Activated CD8-positive, alpha-beta memory T cell treated with anti-CD3 and anti-CD28 coated beads for 4 hours (primary cell): Measurements from ENCODE around the gene ADAMTSL1.

Experiments
- DNase-seq, 2 donors: peaks; one replicate each; pipeline ENCODE4 v3.0.0-alpha.2; 2020; ENCODE audit warnings: low read depth in 2 of 2

The ADAMTSL1 gene

GRCh38 chr9:18811171-18811570 is 337.2 kb downstream of the ADAMTSL1 start:
- DNase-seq = no peak

GRCh38 chr9:18819418-18819817 is 345.5 kb downstream of the ADAMTSL1 start:
- no peak for DNase-seq

GRCh38 chr9:18820566-18821095 is 346.7 kb downstream of the ADAMTSL1 start:
- no peak for DNase-seq

- DNase-seq = no peak
These were observed 347.8 kb downstream of the ADAMTSL1 start for GRCh38 chr9:18821788-18822187.

GRCh38 chr9:18822850-18823249 is 348.9 kb downstream of the ADAMTSL1 start:
- DNase-seq = no peak

GRCh38 chr9:18824095-18824666 is 350.2 kb downstream of the ADAMTSL1 start:
- no peak for DNase-seq

GRCh38 chr9:18825656-18826170 is 351.8 kb downstream of the ADAMTSL1 start:
- DNase-seq = no peak

GRCh38 chr9:18826248-18826647 is 352.3 kb downstream of the ADAMTSL1 start:
- no peak for DNase-seq

- no peak for DNase-seq
These were observed 355.1 kb downstream of the ADAMTSL1 start for GRCh38 chr9:18829066-18829465.

GRCh38 chr9:18829873-18830272 is 355.9 kb downstream of the ADAMTSL1 start:
- no peak for DNase-seq

GRCh38 chr9:18834740-18835361 is 360.9 kb downstream of the ADAMTSL1 start:
- no peak for DNase-seq

GRCh38 chr9:18837402-18837801 is 363.4 kb downstream of the ADAMTSL1 start:
- no peak for DNase-seq

GRCh38 chr9:18847576-18848275 is 373.8 kb downstream of the ADAMTSL1 start:
- no peak for DNase-seq

- DNase-seq = no peak
These were observed 374.7 kb downstream of the ADAMTSL1 start for GRCh38 chr9:18848657-18849056.

- DNase-seq = no peak
These were observed 375.3 kb downstream of the ADAMTSL1 start for GRCh38 chr9:18849270-18849669.

- DNase-seq = no peak
These were observed 376.1 kb downstream of the ADAMTSL1 start for GRCh38 chr9:18849890-18850677.

GRCh38 chr9:18851069-18851795 is 377.3 kb downstream of the ADAMTSL1 start:
- DNase-seq = no peak

- DNase-seq = no peak
These were observed 381.7 kb downstream of the ADAMTSL1 start for GRCh38 chr9:18855656-18856055.

- no peak for DNase-seq
These were observed 383.4 kb downstream of the ADAMTSL1 start for GRCh38 chr9:18857334-18857733.

GRCh38 chr9:18857769-18858168 is 383.8 kb downstream of the ADAMTSL1 start:
- no peak for DNase-seq
